ENCODE measurements around the gene PACRG.

DNA sequence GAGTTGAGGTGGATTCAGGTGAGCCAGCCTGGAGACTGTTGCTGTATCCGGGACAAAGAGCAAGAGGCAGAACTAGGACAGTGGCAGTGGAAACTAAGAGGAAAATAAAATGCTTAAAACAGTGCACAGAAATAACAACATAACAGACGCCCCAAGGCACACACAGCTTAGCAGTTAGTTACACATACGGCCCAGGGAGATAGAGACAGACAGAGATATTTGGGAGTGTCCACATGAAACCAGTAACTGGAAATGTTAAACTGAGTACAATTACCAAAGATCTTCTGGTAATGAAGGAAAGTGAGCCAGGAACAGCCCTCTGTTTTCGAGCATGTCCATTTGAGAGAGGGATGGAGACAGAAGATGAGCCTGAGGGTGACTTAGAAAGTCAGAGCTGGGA lies 449.2 kb downstream of the PACRG start:
- TF ChIP-seq REST (IDR thresholded peaks at IDR 0.05; ENCODE audit: borderline replicate concordance) (no peak), EP300 (conservative IDR thresholded peaks at IDR 0.05; ENCODE audit: poor library complexity, severe bottlenecking) (no peak), MXI1 (conservative IDR thresholded peaks at IDR 0.05; ENCODE audit: poor library complexity, severe bottlenecking) (no peak)

Data from neural cell (in vitro differentiated cells).